Esophagus muscularis mucosa (tissue), 4 donors: ENCODE data around the gene SIRT7. TPM values are rescaled to one million over a fixed set of nuclear protein-coding genes. Genes with fewer than 3 reads are reported as not detected.
A peak's percentile ranks its signal among the peaks of the same experiment; 100 is the strongest.

Experiments
- DNase-seq: peaks from one replicate; pipeline ENCODE4 v3.0.0-alpha.2; 2017; ENCODE audit errors: extremely low spot score
- H3K27ac ChIP-seq, 4 donors: fragments of 200-600 bp; sonication (generic); replicated peaks in 1 of 4; 1 replicate in 3 of 4; 2 replicates in 1 of 4; pipeline ENCODE4 v1.5.1; 2016 to 2019; ENCODE audit warnings: mild to moderate bottlenecking in 1 of 4
- H3K27me3 ChIP-seq, 4 donors: fragments of 200-600 bp; sonication (generic); one replicate each; pipeline versions ENCODE4 v1.5.1 to v1.6.0; 2016 to 2019
- H3K36me3 ChIP-seq, 4 donors: fragments of 200-600 bp; sonication (generic); one replicate each; pipeline ENCODE4 v1.5.1; 2016 to 2019
- H3K4me1 ChIP-seq, 4 donors: fragments of 200-600 bp; sonication (generic); one replicate each; pipeline ENCODE4 v1.5.1; 2016 to 2019
- H3K4me3 ChIP-seq, 4 donors: fragments of 200-600 bp; sonication (generic); 1 replicate in 2 of 4; 2 replicates in 2 of 4; pipeline ENCODE4 v1.5.1; 2016 to 2019; ENCODE audit warnings: mild to moderate bottlenecking in 4 of 4, moderate library complexity in 1 of 4
- H3K9me3 ChIP-seq, 4 donors: fragments of 200-600 bp; sonication (generic); 1 replicate in 3 of 4; 2 replicates in 1 of 4; pipeline ENCODE4 v1.5.1; 2016 to 2019
- EP300 ChIP-seq: sonication (generic); formaldehyde crosslinking; IDR thresholded peaks from one replicate; pipeline ENCODE4 v1.6.1; 2017; ENCODE audit warnings: antibody characterized with exemption
- POLR2A ChIP-seq: fragments of 450-650 bp; IDR thresholded peaks from one replicate; pipeline ENCODE4 v1.6.1; 2017; ENCODE audit warnings: antibody characterized with exemption, moderate library complexity, mild to moderate bottlenecking, low read depth
- POLR2AphosphoS5 ChIP-seq, 2 donors: sonication (generic); formaldehyde crosslinking; IDR thresholded peaks; one replicate each; pipeline ENCODE4 v1.6.1; 2017; ENCODE audit warnings: antibody characterized with exemption in 2 of 2
- WGBS: methylation state at CpG from one replicate; pipeline ENCODE4 v1.1.5; 2018; 5-methylcytosine and 5-hydroxymethylcytosine counted together
- intact Hi-C: fragments of 100-400 bp; cut with DNase I; formaldehyde crosslinking; loops from one replicate; pipeline ENCODE4 v1.15.1; 2023
- total RNA-seq, 4 donors: library from RNA; depleted of rRNA; stranded (reverse); fragments of >200 nt; gene quantifications; one replicate each; pipeline versions ENCODE4 v1.1.0 to v1.2.1, GENCODE V29; 2016
- TF ChIP-seq, protein P1 (sequence below), 3 experiments: fragments of 200-600 bp in 2 of 3; fragments of 450-650 bp in 1 of 3; sonication (generic) in 2 of 3; IDR thresholded peaks; one replicate each; pipeline ENCODE4 v1.5.1; 2017 to 2019; ENCODE audit warnings: antibody characterized with exemption in 3 of 3, mild to moderate bottlenecking in 2 of 3, moderate library complexity in 1 of 3

Gene SIRT7
- total RNA-seq, 4 donors from 2014 or later, result 13.9 to 27.0 (median 19.9) TPM

DNA sequence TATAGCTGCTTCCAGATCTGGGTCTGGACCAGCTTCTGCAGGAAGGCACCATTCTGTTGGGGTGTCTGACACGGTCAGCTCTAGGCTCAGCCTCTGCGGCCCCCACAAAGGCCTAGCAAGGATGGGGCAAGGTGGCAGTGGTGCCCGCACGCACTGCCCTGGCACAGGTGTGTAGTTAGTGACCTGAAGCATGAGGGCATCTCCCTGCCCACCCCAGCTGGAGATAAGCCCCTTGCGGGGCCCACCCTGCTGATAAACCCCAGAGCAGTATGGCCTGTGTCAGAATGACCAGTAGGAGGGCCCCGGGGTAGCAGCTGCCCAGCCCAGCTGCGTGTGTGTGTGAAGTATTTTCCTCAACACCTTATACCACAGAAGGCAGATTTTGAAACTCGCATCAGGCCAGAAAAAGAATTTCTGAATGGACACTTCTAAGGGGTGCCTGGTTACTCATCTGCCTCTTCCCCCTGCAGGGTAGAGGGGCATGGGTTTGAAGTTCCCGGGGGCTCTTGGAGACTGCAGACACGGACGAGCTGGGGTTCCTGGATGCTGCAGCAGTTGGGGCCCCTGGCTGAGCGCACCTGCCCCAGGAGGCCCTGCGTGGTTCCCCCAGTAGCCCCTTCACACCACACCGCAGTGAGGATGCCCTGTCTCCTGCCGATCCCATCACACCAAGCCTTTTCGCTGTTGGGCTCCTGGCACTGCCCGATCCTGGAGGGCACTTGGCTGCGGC, 51.4 kb downstream of the SIRT7 start:
- H3K27me3 ChIP-seq, result no peaks in the 10 kb centered on the region
- WGBS, result 65% methylated on average over 12 of the region's 18 CpGs
- intact Hi-C loops, result no loop called here
- DNase-seq, result no peak
- H3K36me3 ChIP-seq, result peaks cover 17 to 51% (median 34%) of the 10 kb centered on the region in 4 donors
- H3K27ac ChIP-seq, result peak overlapping the region; percentile 97 to 99 (median 99)
- TF ChIP-seq POLR2AphosphoS5 (IDR thresholded peaks at IDR 0.05) (peak in 1 of 2 donors; percentile 5), EP300 (no peak)
- H3K4me3 ChIP-seq, result no peak overlapping the region
- peaks cover 57 to 79% (median 66%) of the 10 kb centered on the region in 4 donors for H3K4me1 ChIP-seq
- no peaks in the 10 kb centered on the region for H3K9me3 ChIP-seq

DNA sequence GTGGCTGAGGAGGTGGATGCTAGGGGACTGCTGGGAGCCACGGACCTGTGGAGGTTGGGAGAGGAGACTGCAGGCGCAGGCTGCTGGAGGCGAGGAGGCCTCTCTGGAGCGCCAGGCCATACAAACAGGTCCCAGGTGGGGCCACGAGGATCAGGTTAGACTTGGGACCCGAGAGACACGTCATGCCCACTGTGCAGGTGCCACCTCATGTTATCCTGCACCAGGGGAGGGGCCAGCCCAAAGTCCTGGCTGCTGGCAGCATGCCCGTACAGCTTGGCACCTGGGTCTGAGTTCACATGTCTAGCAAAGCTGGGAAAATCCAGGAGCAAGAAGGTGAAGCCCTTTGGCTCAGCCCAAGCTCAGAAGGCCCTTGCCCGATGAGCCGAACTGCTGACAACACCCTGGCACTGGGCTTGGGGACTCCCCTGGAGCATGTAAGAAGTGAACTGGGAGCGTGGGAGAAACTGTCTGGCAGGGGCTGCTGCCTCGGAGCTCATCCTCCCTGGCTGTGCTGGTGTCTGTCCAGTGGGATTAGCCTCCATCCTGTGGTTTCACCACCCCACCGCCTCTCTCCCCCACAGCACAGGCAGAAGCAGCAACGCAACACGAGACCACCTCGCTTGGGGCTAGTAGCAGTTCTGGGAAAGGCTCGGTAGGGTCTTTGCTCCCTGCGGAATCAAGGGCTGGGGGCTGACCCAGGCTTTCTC, 52.1 kb downstream of the SIRT7 start:
- 73% methylated on average over 13 of the region's 18 CpGs for WGBS
- peak overlapping the region; percentile 9 to 99 (median 22) for H3K27ac ChIP-seq

DNA sequence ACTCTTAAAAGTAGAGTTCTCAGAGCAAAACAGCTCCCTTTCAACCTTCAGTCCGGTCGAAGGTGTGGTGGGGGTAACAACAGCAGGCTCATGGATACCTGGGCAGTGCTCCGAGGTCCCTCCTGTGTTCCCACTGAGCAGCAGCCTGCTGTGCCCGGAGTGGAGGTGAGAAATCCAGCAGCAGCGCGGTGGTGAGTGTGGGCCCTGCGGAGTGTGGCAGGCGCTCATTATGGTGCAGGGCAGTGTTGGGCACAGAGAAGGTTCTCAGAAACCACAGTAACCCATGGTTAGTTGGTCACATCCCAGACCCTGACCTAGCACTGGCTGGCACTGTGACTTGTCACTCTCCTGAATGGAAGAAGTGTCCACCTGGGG, 52.6 kb downstream of the SIRT7 start:
- no peak for DNase-seq
- 94% methylated on average over 8 of the region's 8 CpGs for WGBS
- peak overlapping the region in 2 of 4 donors; percentile 9 to 34 for H3K27ac ChIP-seq
- peaks cover 61 to 79% (median 68%) of the 10 kb centered on the region in 4 donors for H3K4me1 ChIP-seq
- H3K36me3 ChIP-seq, result peaks cover 17 to 51% (median 34%) of the 10 kb centered on the region in 4 donors
- no peak overlapping the region for H3K4me3 ChIP-seq
- no peaks in the 10 kb centered on the region for H3K27me3 ChIP-seq
- TF ChIP-seq POLR2A, result no peak
- no peak for TF ChIP-seq POLR2AphosphoS5 (IDR thresholded peaks at IDR 0.05)
- TF ChIP-seq EP300, result no peak
- TF ChIP-seq, protein P1, sequence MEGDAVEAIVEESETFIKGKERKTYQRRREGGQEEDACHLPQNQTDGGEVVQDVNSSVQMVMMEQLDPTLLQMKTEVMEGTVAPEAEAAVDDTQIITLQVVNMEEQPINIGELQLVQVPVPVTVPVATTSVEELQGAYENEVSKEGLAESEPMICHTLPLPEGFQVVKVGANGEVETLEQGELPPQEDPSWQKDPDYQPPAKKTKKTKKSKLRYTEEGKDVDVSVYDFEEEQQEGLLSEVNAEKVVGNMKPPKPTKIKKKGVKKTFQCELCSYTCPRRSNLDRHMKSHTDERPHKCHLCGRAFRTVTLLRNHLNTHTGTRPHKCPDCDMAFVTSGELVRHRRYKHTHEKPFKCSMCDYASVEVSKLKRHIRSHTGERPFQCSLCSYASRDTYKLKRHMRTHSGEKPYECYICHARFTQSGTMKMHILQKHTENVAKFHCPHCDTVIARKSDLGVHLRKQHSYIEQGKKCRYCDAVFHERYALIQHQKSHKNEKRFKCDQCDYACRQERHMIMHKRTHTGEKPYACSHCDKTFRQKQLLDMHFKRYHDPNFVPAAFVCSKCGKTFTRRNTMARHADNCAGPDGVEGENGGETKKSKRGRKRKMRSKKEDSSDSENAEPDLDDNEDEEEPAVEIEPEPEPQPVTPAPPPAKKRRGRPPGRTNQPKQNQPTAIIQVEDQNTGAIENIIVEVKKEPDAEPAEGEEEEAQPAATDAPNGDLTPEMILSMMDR (IDR thresholded peaks at IDR 0.05), result no peak
- H3K9me3 ChIP-seq, result no peaks in the 10 kb centered on the region
- intact Hi-C loops, result no loop called here

More for the DNA sequence above, 52.1 kb downstream of the SIRT7 start:
- Histone ChIP-seq H3K9me3 (no peaks in the 10 kb centered on the region), H3K27me3 (no peaks in the 10 kb centered on the region), H3K4me1 (peaks cover 61 to 83% (median 69%) of the 10 kb centered on the region in 4 donors), H3K36me3 (peaks cover 17 to 51% (median 34%) of the 10 kb centered on the region in 4 donors), H3K4me3 (no peak overlapping the region)
- intact Hi-C loops, result no loop called here
- no peak for DNase-seq
- TF ChIP-seq POLR2A (no peak), POLR2AphosphoS5 (IDR thresholded peaks at IDR 0.05) (peak in 1 of 2 donors; percentile 19)

DNA sequence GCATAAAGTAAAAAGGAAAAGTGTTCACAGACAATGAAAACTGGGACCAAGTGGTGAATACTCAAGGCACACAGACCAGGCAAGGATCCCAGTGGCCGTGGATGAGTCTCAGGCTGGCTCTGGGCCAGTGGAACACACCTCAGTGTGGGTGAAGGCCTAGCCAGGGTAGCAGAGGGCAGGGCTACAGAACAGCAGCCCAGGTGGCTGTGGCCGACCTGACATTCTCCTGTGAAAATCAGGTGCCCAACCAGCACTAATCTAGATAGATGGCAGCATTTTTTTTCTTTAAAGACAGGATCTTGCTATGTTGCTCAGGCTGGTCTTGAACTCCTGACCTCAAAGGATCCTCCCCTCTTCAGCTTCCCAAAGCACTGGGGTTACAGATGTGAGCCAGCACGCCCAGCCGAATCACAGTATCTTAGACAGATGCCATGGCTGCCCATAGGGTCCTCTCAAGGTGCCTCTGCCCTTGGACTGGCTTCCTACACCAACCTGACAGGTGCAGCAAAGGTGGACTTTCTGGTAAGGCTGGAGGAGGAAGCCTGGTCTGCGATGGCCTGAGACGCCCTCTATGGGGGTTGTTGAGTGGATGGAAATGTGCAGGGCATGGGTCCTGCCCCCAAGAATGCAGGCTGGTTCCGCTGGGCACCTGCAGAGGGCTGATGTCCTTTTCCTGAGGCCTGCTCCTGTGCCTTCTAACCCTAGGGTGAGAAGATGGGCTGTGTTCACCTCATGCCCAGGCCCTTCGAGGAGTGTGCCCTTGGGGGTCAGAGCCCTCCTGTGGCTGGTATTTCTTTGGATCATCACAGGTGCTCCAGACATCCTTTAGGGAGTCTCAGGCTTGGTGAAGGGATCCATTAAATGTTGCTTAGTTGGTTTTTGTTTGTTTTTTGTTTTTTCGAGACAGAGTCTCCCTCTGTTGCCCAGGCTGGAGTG, 53.9 kb downstream of the SIRT7 start:
- Histone ChIP-seq H3K27me3 (no peaks in the 10 kb centered on the region), H3K36me3 (peaks cover 12 to 43% (median 27%) of the 10 kb centered on the region in 4 donors), H3K9me3 (no peaks in the 10 kb centered on the region), H3K4me3 (no peak overlapping the region), H3K27ac (peak overlapping the region in 1 of 4 donors; percentile 11), H3K4me1 (peaks cover 57 to 76% (median 64%) of the 10 kb centered on the region in 4 donors)
- no peak for DNase-seq
- WGBS, result 76% methylated on average over 7 of the region's 9 CpGs
- intact Hi-C loops, result loop anchor here (5.0 kb wide), 1 partner anchor 53 kb away; the partner anchor contains the start of gene SIRT7
- no peak for TF ChIP-seq EP300
- TF ChIP-seq POLR2AphosphoS5 (IDR thresholded peaks at IDR 0.05), result no peak
- TF ChIP-seq POLR2A, result no peak
- TF ChIP-seq, protein P1 (IDR thresholded peaks at IDR 0.05), result no peak

DNA sequence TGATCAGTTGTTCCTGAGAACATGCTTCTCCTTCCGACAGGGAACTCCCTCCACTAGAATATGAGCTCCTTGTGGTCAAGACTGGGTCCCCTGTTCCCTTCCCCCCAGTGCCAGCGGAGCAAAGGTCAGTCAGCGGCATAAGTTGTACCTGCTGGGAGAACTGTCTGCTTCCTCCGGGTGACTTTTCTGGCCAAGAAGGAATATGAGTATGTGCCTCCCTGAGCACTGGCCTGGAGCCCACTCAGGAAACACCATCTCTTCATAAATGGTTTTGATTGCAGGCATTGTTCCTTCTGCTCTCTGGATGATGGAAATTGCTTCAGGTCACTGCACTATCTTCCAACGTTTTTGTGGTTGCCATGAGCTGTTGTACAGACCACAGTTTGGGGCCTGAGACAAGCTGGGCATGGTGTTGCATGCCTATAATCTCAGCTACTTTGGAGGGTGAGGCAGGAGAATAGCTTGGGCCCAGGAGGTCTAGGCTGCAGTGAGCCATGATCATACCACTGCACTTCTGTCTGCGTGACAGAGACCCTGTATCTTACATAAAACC, 54.8 kb downstream of the SIRT7 start:
- Histone ChIP-seq H3K27me3 (no peaks in the 10 kb centered on the region), H3K4me3 (no peak overlapping the region), H3K4me1 (peaks cover 57 to 76% (median 64%) of the 10 kb centered on the region in 4 donors), H3K27ac (peak overlapping the region in 3 of 4 donors; percentile 3 to 11 (median 11)), H3K36me3 (peaks cover 11 to 43% (median 27%) of the 10 kb centered on the region in 4 donors), H3K9me3 (no peaks in the 10 kb centered on the region)
- WGBS, result 75% methylated on average over 6 of the region's 6 CpGs
- intact Hi-C loops, result loop anchor here (5.0 kb wide), 1 partner anchor 54 kb away; the partner anchor contains the start of gene SIRT7
- no peak for DNase-seq
- TF ChIP-seq, protein P1 (IDR thresholded peaks at IDR 0.05), result no peak
- TF ChIP-seq POLR2AphosphoS5 (IDR thresholded peaks at IDR 0.05), result no peak
- no peak for TF ChIP-seq POLR2A
- no peak for TF ChIP-seq EP300
